PFSK-1 (cell line): ENCODE data around the gene ADAMTS9.

Source experiments
- FOXP2 ChIP-seq: optimal IDR thresholded peaks from 2 replicates; pipeline ENCODE3; 2011; ENCODE audit warnings: borderline replicate concordance, control low read depth, inconsistent platforms; ENCODE audit not compliant: insufficient read depth; ENCODE audit errors: extremely low read length, extremely low read depth
- POLR2AphosphoS5 ChIP-seq: IDR thresholded peaks from 2 replicates; pipeline ENCODE4 v1.6.1; 2012; ENCODE audit warnings: low read depth, mild to moderate bottlenecking, control low read depth, low read length, moderate library complexity
- REST ChIP-seq, 2 experiments: IDR thresholded peaks; 2 replicates each; pipeline versions ENCODE4 v1.6.1 to v1.8.0; 2011 to 2012; ENCODE audit warnings: low read depth in 2 of 2, low read length in 2 of 2, control low read depth in 1 of 2, inconsistent platforms in 1 of 2, mild to moderate bottlenecking in 1 of 2, moderate library complexity in 1 of 2; ENCODE audit not compliant: insufficient read depth in 1 of 2
- SIN3A ChIP-seq: IDR thresholded peaks from 2 replicates; pipeline ENCODE4 v1.6.1; 2012; ENCODE audit warnings: mild to moderate bottlenecking, low read length, moderate library complexity, borderline replicate concordance; ENCODE audit not compliant: insufficient read depth
- TAF1 ChIP-seq: IDR thresholded peaks from 2 replicates; pipeline ENCODE4 v1.6.1; 2012; ENCODE audit warnings: low read length, control low read depth, borderline replicate concordance; ENCODE audit not compliant: insufficient read depth

Gene ADAMTS9

DNA sequence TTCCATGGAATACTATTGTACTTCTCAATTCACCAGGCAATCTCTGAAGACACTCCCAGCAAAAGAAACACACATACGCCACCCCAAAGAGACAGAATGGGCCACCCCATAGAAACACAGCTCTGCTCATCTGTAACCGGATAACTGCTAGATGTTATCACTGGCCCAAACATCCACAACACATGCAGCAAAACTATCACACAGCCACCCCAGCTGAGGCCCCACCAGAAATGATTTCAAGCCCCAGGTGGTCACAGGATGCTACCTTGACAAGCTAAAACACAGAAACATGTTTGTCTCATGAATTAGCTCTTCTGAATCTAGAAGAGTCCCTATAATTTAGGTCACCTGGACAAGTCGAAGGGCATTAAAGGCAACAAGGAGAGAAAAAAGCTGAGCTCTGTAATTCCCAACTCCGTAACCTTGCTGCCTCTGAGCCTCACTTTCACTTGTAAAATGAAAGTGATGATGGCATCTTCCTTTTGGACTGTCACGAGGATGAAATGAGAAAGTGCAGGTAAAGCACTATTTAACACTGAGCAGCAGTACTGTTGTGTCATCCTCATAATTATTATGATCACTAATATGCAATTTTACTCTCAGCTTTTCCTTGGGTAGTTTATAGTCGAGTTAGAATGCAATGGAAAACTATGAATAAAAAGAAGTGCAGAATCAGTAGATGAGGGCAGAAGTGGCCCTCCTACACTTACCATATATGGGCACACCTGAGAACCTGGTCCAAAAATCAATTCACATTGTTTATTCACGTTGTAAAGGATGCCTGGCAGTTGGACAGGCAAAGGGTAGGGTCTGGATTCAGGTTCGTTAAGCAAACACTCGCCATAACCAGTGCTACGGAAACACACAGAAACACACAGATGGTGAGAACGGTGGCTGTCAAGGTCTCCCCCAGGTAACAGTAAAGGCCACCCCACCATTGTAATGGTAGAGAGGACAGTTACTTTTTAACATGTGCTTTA is 38.6 kb downstream of the ADAMTS9 start:
- no peak for TF ChIP-seq TAF1
- TF ChIP-seq REST (IDR thresholded peaks at IDR 0.05; ENCODE audit: insufficient read depth in 1 of 2, low read depth in 2 of 2, low read length in 2 of 2), result no peak
- no peak for TF ChIP-seq SIN3A
- no peak for TF ChIP-seq FOXP2
- TF ChIP-seq POLR2AphosphoS5, result no peak

DNA sequence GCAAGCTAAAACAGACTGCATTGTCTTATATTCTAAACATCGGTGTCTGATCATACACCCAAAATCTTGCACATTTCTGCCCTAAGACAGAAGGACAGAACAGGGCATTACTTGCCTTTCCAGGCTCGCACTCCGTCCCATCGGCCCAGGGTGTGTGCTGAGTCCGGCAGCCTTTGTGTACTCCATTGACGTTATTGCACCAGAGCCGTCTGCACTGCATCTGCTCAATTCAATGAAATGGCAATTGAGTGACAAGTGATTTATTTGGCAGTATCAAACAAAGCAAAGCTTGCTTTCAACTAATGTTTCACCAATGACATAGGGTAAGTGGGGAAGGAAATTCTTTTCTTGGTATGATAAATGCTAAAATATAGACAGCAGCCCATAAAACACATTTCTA is 40.0 kb downstream of the ADAMTS9 start:
- TF ChIP-seq POLR2AphosphoS5, result no peak
- no peak for TF ChIP-seq TAF1
- TF ChIP-seq REST (IDR thresholded peaks at IDR 0.05; ENCODE audit: insufficient read depth in 1 of 2, low read depth in 2 of 2, low read length in 2 of 2), result no peak
- no peak for TF ChIP-seq FOXP2
- TF ChIP-seq SIN3A, result no peak

DNA sequence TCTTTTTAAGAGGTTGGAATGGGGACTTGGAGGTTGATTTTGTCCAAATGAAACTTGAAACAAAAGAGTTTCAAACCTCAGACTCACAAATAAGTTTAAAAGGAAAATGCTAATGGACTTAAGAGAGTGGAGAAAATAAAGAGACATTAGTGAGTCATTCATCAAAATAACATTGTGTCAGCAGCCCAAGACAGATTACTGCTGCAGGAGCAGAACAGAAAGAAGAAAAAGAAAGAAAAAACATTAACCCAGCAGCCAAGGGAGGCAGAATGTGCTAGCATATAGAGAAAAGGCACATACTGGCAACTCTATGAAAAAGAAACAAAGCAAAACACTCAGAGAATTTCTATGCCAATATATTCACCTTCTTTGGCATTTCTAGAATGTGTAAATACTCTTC is 42.6 kb downstream of the ADAMTS9 start:
- no peak for TF ChIP-seq TAF1
- no peak for TF ChIP-seq FOXP2
- TF ChIP-seq POLR2AphosphoS5, result no peak

DNA sequence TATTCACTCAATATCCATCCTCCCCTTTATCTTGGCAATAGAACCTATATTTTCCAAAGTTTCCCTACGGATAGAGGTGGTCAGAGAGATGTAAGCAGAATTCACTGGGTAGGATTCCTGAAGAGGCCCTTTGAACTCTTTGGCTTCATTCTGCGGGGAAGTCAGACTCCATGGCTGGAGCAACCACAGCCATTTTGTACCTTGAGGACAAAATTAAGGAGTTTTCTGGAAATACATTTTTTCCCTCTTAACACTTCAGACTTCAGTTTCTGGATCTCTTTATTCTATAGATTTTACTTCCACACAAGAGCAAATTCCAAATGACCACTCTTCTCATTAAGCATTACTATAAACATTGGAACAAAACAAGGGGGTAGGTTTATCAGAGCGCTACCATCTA is 43.3 kb downstream of the ADAMTS9 start:
- TF ChIP-seq REST (IDR thresholded peaks at IDR 0.05; ENCODE audit: insufficient read depth in 1 of 2, low read depth in 2 of 2, low read length in 2 of 2) (no peak), SIN3A (no peak), POLR2AphosphoS5 (no peak), FOXP2 (no peak), TAF1 (no peak)

GRCh38 chr3:64642327-64643151 is 45.3 kb downstream of the ADAMTS9 start:
- TF ChIP-seq TAF1, result no peak
- TF ChIP-seq SIN3A, result no peak
- TF ChIP-seq FOXP2, result no peak
- no peak for TF ChIP-seq REST (IDR thresholded peaks at IDR 0.05; ENCODE audit: insufficient read depth in 1 of 2, low read depth in 2 of 2, low read length in 2 of 2)
- no peak for TF ChIP-seq POLR2AphosphoS5
